CD4-positive, alpha-beta T cell (primary cell): Measurements from ENCODE around the gene STAT3. TPM values are rescaled to one million over a fixed set of nuclear protein-coding genes. Genes with fewer than 3 reads are reported as not detected.

ENCODE experiments used
- ATAC-seq: fragments of 200-7000 bp; cut with Tn5 transposase; one replicate; pipeline ENCODE4 v1.10.0; 2022; ENCODE audit warnings: mild to moderate bottlenecking; ENCODE audit not compliant: poor library complexity
- CTCF ChIA-PET: fragments of 350-600 bp; sonication (Branson Sonifier 250); formaldehyde crosslinking; loops from one replicate; lab custom pipeline; 2021; ENCODE audit warnings: antibody characterized with exemption, inconsistent platforms; lab: Charles Lee
- POLR2A ChIA-PET: fragments of 350-600 bp; sonication (Branson Sonifier 250); formaldehyde crosslinking; loops from one replicate; lab custom pipeline; 2021; ENCODE audit warnings: antibody characterized with exemption, inconsistent platforms; lab: Charles Lee
- DNase-seq, 14 experiments: peaks; one replicate each; pipeline ENCODE4 v3.0.0-alpha.2; 2013 to 2020; ENCODE audit warnings: mixed read lengths in 2 of 14
- H3K27ac ChIP-seq, 2 donors: one replicate each; pipeline versions ENCODE4 v1.5.1 to v1.7.0; 2013; ENCODE audit warnings: low read length in 2 of 2, low read depth in 1 of 2, mild to moderate bottlenecking in 1 of 2
- H3K27me3 ChIP-seq, 2 experiments: 1 replicate in 1 of 2; 2 replicates in 1 of 2; pipeline versions ENCODE4 v1.6.1 to v1.7.0; 2013; ENCODE audit warnings: low read length in 2 of 2, control low read depth in 1 of 2, mild to moderate bottlenecking in 1 of 2, moderate library complexity in 1 of 2; ENCODE audit not compliant: insufficient read depth in 2 of 2, control insufficient read depth in 1 of 2
- H3K36me3 ChIP-seq: one replicate; pipeline ENCODE4 v1.6.1; 2013; ENCODE audit warnings: low read length, control low read depth; ENCODE audit not compliant: insufficient read depth
- H3K4me1 ChIP-seq: one replicate; pipeline ENCODE4 v1.6.1; 2013; ENCODE audit warnings: low read length, control low read depth; ENCODE audit not compliant: insufficient read depth
- H3K4me3 ChIP-seq: one replicate; pipeline ENCODE4 v1.5.1; 2013; ENCODE audit warnings: mild to moderate bottlenecking, low read length, moderate library complexity
- H3K9me3 ChIP-seq, 2 experiments: 1 replicate in 1 of 2; 2 replicates in 1 of 2; pipeline versions ENCODE4 v1.6.1 to v1.7.0; 2013; ENCODE audit warnings: low read length in 2 of 2, mild to moderate bottlenecking in 2 of 2, control low read depth in 1 of 2, moderate library complexity in 1 of 2; ENCODE audit not compliant: control insufficient read depth in 1 of 2, insufficient read depth in 1 of 2
- H3K27ac Mint-ChIP-seq: one replicate; pipeline ENCODE4 v1.8.0; 2020; ENCODE audit warnings: mixed read lengths
- H3K27me3 Mint-ChIP-seq: one replicate; pipeline ENCODE4 v1.8.0; 2021; ENCODE audit warnings: mixed read lengths
- H3K36me3 Mint-ChIP-seq: one replicate; pipeline ENCODE4 v1.8.0; 2021; ENCODE audit warnings: low read depth, mixed read lengths
- H3K4me1 Mint-ChIP-seq: one replicate; pipeline ENCODE4 v1.8.0; 2021; ENCODE audit warnings: low read depth, mixed read lengths
- H3K4me3 Mint-ChIP-seq: one replicate; pipeline ENCODE4 v1.8.0; 2020; ENCODE audit warnings: mild to moderate bottlenecking, mixed read lengths
- H3K9me3 Mint-ChIP-seq: one replicate; pipeline ENCODE4 v1.8.0; 2020; ENCODE audit warnings: mixed read lengths
- CTCF ChIP-seq: fragments of 200-600 bp; IDR thresholded peaks from one replicate; pipeline ENCODE4 v1.8.0; 2022; ENCODE audit warnings: antibody characterized with exemption, mild to moderate bottlenecking
- intact Hi-C, 2 experiments: fragments of 100-400 bp; cut with DNase I in 1 of 2; cut with micrococcal nuclease in 1 of 2; formaldehyde crosslinking; loops; one replicate each; pipeline versions ENCODE4 v1.15.1 to v1.9.0; 2023 to 2025; cut with DNase I, micrococcal nuclease
- total RNA-seq, 174 experiments: library from RNA in 2 of 174; stranded (reverse) in 2 of 174; gene quantifications; one replicate each; pipeline ENCODE4 v1.2.3 and lab custom pipeline; 2021 to 2026

The STAT3 gene
- total RNA-seq, 2 experiments from 2014 or later = 315 to 319 TPM

- H3K4me1 Mint-ChIP-seq = peaks cover 16% of the 10 kb centered on the region
- H3K9me3 Mint-ChIP-seq = no peaks in the 10 kb centered on the region
- ChIA-PET CTCF (interaction anchor here (0.6 to 1.0 kb wide), 3 partner anchors 92 to 184 kb away, joined by 3 to 4 read pairs (median 3); no protein-coding TSS in a partner anchor), POLR2A (interaction anchor here (0.6 to 2.5 kb wide), 10 partner anchors 9 to 220 kb away, joined by 3 to 22 read pairs (median 3); partner anchors contain the start of genes GHDC, NAGLU, STAT3 and STAT5A)
- Histone ChIP-seq H3K4me1 (peaks cover 16% of the 10 kb centered on the region), H3K9me3 (no peaks in the 10 kb centered on the region), H3K27me3 (no peaks in the 10 kb centered on the region), H3K4me3 (peak overlapping the region; percentile 34), H3K27ac (no peak overlapping the region), H3K36me3 (no peaks in the 10 kb centered on the region)
- DNase-seq = peak; percentile 19 to 69 (median 56)
- no peaks in the 10 kb centered on the region for H3K27me3 Mint-ChIP-seq
- peak; percentile 95 for ATAC-seq
- no peak for TF ChIP-seq CTCF
- H3K4me3 Mint-ChIP-seq = peak overlapping the region; percentile 83
- intact Hi-C loops = no loop called here
- peak overlapping the region; percentile 72 for H3K27ac Mint-ChIP-seq
- no peaks in the 10 kb centered on the region for H3K36me3 Mint-ChIP-seq
These were observed 26.6 kb upstream of the STAT3 start for GRCh38 chr17:42414704-42415409.

DNA sequence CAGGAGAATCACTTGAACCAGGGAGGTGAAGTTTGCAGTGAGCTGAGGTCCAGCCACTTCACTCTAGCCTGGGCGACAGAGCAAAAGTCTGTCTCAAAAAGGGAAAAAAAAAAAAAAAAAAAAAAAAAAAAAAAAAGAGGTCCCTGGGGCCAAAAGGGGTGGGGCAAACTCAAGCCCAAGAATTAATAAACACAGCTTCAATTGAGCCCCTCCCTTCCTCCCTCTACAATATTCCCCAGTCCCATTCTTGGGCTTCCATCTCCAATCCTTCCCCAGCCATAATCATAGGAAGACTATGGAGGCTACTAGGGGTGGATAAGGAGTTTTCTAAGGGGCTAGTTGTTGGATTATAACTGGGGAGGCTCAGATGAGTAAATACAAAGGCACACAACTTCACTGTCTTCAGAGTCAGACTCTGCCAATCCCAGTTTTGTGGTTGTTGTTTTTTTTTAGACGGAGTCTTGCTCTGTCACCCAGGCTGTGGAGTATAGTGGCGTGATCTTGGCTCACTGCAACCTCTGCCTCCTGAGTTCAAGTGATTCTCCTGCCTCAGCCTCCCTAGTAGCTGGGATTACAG is 25.3 kb upstream of the STAT3 start:
- H3K27me3 ChIP-seq = no peaks in the 10 kb centered on the region
- ChIA-PET POLR2A (interaction anchor here (0.7 to 2.5 kb wide), 2 partner anchors 25 to 91 kb away, joined by 3 to 22 read pairs; partner anchors contain the start of gene STAT3), CTCF (interaction anchor here (1.0 kb wide), 1 partner anchor 91 kb away, joined by 4 read pairs; no protein-coding TSS in a partner anchor)
- ATAC-seq = no peak
- no peak for TF ChIP-seq CTCF
- Mint-ChIP-seq H3K9me3 (no peaks in the 10 kb centered on the region), H3K4me1 (peaks cover 16% of the 10 kb centered on the region), H3K27ac (no peak overlapping the region), H3K27me3 (no peaks in the 10 kb centered on the region), H3K4me3 (no peak overlapping the region), H3K36me3 (no peaks in the 10 kb centered on the region)
- peaks cover 16% of the 10 kb centered on the region for H3K4me1 ChIP-seq
- DNase-seq = no peak
- no peak overlapping the region for H3K27ac ChIP-seq
- H3K36me3 ChIP-seq = no peaks in the 10 kb centered on the region
- no peaks in the 10 kb centered on the region for H3K9me3 ChIP-seq
- intact Hi-C loops = no loop called here
- H3K4me3 ChIP-seq = no peak overlapping the region

DNA sequence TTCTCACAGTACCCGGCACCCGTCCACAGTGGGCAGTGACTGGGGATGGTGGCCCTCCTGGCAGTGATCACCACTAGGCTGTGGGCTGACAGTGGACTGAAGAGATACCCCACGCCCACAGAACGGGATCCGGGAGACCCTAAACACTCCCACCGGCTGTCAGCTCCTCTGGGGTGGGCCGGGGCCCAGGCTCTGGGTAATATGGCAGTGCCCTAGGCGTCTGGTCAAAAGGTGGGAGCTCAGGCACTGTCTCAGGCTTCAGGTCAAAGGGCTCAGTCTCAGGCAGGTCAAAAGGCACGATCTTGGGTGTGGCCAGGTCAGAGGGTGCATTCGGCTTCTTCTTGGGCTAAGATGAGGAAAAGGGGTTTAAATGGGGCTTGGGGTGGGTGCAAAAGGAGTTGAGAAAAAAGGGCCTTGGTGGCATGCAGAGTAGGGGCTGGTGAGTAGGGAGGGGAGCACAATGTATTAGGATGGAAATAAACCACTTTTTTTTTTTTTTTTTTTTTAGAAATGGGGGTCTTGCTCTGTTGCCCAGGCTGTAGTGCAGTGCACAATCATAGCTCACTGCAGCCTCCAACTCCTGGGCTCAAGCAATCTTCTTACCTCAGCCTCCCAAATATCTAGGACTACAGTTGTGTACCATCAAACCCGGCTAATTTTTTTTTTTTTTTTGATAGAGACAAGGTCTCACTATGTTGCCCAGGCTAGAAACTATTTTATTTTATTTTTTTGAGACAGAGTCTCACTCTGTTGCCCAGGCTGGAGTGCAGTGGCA is 23.9 kb upstream of the STAT3 start:
- no peak for TF ChIP-seq CTCF
- Histone ChIP-seq H3K4me1 (peaks cover 19% of the 10 kb centered on the region), H3K27ac (no peak overlapping the region), H3K4me3 (no peak overlapping the region), H3K36me3 (no peaks in the 10 kb centered on the region), H3K9me3 (no peaks in the 10 kb centered on the region), H3K27me3 (no peaks in the 10 kb centered on the region)
- H3K4me1 Mint-ChIP-seq = peaks cover 21% of the 10 kb centered on the region
- intact Hi-C loops = no loop called here
- H3K27ac Mint-ChIP-seq = no peak overlapping the region
- POLR2A ChIA-PET = interaction anchor here (0.6 kb wide), 1 partner anchor 78 kb away, joined by 3 read pairs; no protein-coding TSS in a partner anchor
- no peaks in the 10 kb centered on the region for H3K27me3 Mint-ChIP-seq
- no peaks in the 10 kb centered on the region for H3K9me3 Mint-ChIP-seq
- ATAC-seq = no peak
- CTCF ChIA-PET = no interaction called here
- no peak for DNase-seq
- no peak overlapping the region for H3K4me3 Mint-ChIP-seq
- no peaks in the 10 kb centered on the region for H3K36me3 Mint-ChIP-seq
